ENCODE results near the gene TMEM219.
"Not testable (repeated sequence)": the region's sequence is repeated elsewhere in the genome, so short reads cannot be mapped to it uniquely, and the experiment has no call there.

TMEM219 gene

DNA sequence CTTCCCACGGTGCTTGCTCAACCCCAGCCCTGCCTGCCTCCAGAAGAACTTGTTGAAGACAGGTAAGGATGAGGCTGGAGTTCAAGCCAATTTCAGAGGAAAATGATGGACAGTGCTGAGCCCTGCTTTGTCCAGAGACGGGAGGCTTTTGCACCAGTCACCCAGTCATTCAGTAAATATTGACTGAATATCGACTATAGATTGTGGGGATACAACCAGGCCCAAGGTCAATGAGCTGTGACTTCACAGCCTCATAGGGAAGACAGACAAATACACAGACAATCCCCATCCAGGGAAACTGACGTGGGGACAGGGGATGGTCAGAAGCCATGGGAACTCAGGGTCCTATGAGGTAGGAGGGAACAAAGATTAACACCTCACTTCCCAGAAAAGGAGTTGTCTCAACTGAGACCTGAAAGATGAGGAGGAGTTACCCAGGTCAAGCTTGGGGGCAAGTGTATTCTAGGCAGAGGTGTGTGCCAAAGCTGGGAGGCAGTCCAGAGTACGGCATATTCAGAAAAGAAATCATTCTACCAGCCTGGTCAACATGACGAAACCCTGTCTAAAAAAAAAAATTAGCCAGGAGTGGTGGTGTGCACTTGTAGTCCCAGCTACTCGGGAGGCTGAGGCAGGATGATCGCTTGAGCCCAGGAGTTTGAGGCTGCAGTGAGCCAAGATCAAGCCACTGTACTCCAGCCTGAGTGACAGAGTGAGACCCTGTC, 54.8 kb downstream of the TMEM219 start:
- no peak for TF ChIP-seq ZNF274 (IDR thresholded peaks at IDR 0.05; ENCODE audit: low read depth, low read length)
- no peak overlapping the region for H3K4me3 ChIP-seq (ENCODE audit: low read length)

DNA sequence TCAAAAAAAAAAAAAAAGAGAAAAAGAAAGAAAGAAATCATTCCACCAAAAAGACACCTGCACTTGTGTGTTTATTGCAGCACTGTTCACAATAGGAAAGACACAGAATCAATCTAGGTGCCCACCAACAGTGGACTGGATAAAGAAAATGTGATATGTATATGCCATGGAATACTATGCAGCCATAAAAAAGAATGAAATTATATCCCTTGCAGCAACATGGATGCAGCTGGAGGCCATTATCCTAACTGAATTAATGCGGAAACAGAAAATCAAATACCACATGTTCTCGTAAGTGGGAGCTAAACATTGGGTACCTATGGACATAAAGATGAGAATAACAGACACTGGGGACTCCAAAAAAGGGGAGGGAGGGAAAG, 55.4 kb downstream of the TMEM219 start:
- H3K4me3 ChIP-seq (ENCODE audit: low read length), result no peak overlapping the region
- no peak for TF ChIP-seq ZNF274 (IDR thresholded peaks at IDR 0.05; ENCODE audit: low read depth, low read length)

DNA sequence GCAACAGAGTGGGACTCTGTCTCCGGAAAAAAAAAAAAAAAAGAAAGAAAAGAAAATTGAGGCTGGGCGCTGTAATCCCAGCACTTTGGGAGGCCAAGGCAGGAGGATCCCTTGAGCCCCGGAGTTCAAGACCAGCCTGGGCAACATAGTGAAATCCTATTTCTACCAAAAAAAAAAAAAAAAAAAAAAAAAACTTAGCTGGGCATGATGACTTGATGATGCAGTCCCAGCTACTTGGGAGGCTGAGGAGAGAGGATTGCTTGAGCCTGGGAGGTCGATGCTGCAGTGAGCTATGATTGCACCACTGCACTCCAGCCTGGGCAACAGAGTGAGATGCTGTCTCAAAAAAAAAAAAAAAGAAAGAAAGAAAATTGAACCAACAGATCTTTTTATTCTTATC, 56.1 kb downstream of the TMEM219 start:
- not testable (repeated sequence) for H3K4me3 ChIP-seq (ENCODE audit: low read length)

DNA sequence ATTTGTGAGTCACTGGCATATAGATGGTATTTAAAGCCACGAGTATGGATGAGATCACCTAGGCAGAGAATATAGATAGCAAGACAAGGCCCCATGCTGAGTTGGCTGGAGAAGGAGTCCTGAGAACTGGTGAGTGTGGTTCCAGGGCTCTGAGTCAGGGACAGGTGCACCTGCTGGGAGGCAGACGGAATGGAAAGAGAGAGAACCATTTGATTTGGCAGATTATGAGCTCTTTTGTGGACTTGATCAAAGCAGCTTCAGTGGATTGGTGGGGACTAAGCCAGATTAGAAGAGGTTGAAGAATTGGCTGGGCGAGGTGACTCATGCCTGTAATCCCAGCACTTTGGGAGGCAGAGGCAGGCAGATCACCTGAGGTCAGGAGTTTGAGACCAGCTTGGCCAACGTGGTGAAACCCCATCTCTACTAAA, 56.9 kb downstream of the TMEM219 start:
- TF ChIP-seq ZNF274 (IDR thresholded peaks at IDR 0.05; ENCODE audit: low read depth, low read length), result no peak
- no peak overlapping the region for H3K4me3 ChIP-seq (ENCODE audit: low read length)

Data from GM08714 (cell line).